NCI-H128 (cell line): Measurements from ENCODE around the gene NPM1.
"Not testable (repeated sequence)": the region's sequence is repeated elsewhere in the genome, so short reads cannot be mapped to it uniquely, and the experiment has no call there.

Source experiments
- DNase-seq: peaks from one replicate; lab custom pipeline; 2025; ENCODE audit not compliant: unreplicated experiment; lab: John Stamatoyannopoulos, UW

The NPM1 gene

DNA sequence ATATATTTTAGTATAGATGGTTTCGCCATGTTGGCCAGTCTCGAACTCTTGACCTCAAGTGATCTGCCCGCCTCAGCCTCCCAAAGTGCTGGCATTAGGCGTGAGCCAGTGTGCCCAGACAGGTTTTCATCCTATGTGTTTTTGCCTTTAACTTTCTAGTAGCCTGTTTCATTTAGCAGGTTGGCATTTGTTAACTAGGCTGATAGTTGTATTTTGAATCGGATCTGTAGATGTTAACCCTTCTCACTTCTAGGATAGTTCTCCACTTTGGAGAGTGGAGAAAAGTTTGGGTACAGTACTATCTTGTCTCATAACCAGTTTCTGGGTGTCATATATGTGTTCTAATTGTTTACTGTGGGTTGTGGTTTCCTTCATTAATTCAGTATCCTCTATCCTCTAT lies 24.5 kb downstream of the NPM1 start:
- no peak for DNase-seq

DNA sequence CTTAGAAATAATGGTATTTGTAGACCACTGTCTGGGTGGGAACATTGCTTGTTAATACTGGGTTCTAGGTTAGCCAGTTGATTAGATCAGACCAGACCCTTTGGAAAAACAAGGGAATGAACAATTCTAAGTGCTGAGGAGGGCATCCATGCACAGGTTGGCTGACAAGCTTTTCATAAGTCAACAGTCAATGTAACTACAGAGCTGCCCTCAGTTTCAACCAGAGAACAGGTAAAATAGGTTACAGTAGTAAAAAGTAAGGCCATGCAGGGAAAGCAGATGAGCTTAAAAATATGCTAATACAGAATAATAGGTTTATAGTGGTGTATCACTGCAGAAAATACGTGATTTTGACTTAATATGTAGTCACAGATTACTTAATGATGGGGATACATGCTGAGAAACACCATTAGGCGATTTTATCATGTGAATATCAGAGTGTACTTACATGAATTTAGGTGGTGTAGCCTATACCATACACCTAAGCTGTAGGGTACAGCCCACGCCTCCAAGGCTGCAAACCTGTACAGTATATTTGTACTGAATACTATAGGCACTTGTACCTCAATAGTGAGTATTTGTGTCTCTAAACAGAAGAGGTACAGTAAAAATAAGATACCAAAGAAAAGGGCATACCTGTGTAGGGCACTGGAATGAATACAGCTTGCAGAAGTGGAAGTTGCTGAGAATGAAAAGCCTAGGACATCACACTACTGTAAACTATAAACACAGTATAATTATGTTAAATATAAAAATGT lies 25.7 kb downstream of the NPM1 start:
- no peak for DNase-seq

DNA sequence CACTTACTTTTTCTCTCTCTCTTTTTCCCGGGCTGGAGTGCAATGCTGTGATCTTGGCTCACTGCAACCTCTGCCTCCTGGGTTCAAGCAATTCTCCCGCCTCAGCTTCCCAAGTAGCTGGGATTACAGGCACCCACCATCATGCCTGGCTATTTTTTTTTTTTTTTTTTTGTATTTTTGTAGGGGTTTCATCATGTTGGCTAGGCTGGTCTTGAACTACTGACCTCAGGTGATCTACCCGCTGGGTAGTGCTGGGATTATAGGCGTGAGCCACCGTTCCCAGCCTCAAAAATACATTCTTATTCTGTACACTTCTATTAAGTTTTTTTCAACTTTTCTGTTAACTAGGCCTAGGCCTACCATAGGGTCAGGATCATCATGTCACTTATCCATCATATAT lies 26.3 kb downstream of the NPM1 start:
- not testable (repeated sequence) for DNase-seq

GRCh38 chr5:171415115-171415730 lies 27.6 kb downstream of the NPM1 start:
- DNase-seq, result no peak

DNA sequence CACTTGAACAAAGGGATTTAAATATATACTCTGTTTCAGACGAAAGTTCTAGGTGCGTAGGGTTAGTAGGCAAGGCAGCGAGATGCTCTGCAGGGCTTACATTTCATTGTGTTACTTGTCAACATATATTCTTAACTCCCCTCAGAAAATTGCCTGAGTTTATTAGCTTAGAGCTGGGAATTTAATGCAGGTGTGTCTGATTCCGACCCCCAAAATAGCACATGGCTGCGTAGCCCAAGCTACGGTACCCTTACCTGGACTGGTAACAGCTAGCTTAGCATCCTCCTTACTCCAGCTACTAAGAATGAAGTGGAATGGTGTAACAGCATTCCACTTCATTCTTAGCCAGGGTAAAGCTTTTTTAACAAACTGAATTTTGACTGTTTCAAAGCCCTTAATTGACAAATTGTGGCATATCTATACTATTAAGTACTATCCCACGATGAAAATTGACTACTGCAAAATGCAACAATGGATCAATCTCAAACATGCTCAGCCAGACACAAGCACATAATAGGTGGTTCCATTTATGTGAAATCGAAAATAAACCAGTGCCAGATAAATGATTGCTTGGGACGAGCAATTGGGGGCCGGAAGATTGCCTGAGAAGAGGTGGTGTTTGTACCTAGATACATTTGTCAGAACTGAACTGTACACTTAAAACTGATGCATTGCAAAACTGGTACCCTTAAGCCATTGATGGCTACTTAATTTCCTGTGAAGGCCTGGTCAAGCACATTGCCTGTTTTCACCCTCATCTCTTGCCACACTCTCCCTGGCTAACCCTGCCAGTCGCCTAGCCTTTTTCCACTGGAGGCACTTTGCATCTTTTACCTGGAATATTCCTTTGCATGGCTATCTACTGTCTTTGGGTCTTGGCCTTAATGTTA lies 28.8 kb downstream of the NPM1 start:
- no peak for DNase-seq

DNA sequence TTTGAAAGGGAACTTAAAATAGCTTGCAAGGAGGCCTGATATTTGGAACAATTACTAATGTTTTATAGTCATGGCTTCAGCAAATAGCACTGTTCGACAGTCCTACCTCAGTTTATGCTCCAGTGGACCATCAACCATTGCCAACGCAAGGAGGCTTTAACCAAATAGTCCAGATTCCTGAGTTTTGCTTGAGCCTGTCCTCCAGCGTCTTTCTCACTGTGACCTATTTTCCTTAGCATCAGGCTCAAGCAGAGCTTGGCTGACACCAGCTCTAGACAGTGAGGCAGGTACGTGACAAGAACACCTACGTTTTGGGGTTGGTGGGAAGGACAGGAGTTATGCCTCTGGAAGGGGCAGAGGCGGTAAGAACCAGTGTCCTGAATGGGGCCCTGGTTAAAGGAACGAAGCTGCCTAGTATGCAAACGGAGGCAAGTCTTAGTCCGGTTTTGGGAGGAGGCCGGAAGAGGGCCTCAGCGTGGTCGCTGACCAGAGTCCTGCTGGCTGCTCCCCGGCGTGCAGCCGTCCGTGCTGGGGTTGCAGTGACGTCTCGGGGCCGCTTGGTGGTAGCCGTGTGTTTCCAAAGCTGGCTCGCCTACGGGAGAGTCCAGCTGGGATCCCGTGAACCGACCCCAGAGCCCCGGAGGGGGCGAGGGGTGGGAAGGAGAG lies 30.8 kb downstream of the NPM1 start:
- DNase-seq, result peak; percentile 12

GRCh38 chr5:171418982-171419687 lies 31.5 kb downstream of the NPM1 start, which contains the start of gene FGF18:
Gene FGF18 (plus strand): TSS chr5:171419647. CDS start chr5:171420200, 553 bp downstream.
- no peak for DNase-seq

DNA sequence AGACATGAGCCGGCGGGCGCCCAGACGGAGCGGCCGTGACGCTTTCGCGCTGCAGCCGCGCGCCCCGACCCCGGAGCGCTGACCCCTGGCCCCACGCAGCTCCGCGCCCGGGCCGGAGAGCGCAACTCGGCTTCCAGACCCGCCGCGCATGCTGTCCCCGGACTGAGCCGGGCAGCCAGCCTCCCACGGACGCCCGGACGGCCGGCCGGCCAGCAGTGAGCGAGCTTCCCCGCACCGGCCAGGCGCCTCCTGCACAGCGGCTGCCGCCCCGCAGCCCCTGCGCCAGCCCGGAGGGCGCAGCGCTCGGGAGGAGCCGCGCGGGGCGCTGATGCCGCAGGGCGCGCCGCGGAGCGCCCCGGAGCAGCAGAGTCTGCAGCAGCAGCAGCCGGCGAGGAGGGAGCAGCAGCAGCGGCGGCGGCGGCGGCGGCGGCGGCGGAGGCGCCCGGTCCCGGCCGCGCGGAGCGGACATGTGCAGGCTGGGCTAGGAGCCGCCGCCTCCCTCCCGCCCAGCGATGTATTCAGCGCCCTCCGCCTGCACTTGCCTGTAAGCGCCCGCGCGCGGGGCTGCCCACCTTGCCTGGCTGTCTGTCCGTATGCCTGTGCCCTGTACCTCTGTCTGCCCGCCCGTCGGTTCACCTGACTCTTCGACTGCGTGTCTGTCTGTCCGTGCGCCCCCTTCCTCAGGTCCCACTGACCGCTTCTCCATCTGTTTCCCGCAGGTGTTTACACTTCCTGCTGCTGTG lies 32.2 kb downstream of the NPM1 start:
- DNase-seq, result no peak

GRCh38 chr5:171420431-171421241 lies 33.0 kb downstream of the NPM1 start:
- no peak for DNase-seq

DNA sequence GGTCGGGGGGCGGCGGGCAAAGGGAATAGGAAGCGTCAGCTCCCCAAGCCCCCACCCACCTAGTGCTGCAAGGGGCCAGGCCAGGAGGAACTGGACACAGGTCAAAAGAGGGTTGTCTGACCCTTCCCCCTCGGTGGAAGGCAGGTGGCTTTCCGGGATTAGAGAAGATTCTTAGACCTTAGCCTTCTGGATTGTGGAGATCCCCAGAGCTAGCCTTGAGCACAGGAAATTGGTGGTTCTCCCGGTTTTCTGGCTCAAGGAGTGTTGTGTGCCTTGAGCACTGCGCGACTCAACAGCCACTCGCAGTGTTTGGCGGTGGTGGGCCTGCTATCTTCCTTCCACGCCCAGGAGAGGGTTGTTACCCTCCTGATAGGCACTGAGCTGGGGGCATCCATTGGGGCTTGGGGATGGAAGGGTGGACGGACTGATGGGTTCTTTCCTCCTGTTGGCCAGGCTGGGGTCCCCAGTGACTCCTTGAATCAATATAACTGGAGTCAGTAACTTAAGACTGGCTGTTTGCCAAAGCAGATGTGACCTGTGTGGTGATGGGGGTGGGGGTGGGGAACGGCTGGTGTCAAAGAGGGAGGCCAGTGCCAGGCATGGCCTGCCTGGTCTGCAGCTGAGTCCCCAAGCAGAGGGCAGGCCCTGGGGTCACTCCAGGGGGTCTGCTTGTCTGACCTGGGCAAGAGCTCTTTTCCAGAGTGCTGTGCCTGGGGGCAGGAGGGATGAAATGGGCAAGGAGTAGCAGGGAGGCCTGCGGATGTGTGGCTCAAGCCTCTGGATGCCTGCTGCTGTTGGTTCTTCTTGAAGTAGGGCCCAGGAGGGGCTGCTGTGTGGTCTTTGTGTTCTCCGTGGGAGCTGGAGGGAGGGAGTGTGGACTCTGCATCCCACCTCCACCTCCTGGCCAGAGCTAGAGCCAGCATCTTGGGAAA lies 33.9 kb downstream of the NPM1 start:
- no peak for DNase-seq

GRCh38 chr5:171422495-171422894 lies 34.8 kb downstream of the NPM1 start:
- DNase-seq, result no peak

- no peak for DNase-seq
These were observed 35.4 kb downstream of the NPM1 start for GRCh38 chr5:171422902-171423663.

GRCh38 chr5:171424726-171425125 lies 37.1 kb downstream of the NPM1 start:
- no peak for DNase-seq

GRCh38 chr5:171425596-171426244 lies 38.1 kb downstream of the NPM1 start:
- DNase-seq, result no peak

DNA sequence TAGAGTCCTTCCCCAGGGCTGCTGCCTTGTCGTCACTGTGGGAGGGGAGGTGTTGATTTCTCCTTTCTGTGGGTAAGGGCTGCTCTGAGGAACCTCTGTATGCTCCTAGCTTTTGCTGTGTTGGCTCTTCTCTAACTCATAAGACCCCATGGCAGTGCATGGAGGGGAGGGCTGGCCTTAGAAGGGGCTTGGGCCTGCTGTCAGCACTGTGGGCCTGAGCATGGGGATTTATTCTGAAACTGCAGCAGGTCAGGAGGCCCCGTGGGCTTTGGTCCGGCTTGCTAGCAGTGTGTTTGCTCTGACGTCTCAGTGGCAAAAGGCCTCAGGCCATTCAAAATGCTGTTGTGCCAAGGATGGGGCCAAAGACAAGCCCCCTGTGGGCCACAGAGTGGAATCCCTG lies 38.6 kb downstream of the NPM1 start:
- no peak for DNase-seq

GRCh38 chr5:171426680-171427079 lies 39.0 kb downstream of the NPM1 start:
- no peak for DNase-seq
